NCI-H748 (cell line): ENCODE results near the gene GPR32.
A peak's percentile ranks its signal among the peaks of the same experiment; 100 is the strongest.
"Not testable (repeated sequence)": the region's sequence is repeated elsewhere in the genome, so short reads cannot be mapped to it uniquely, and the experiment has no call there.

Experiments
- DNase-seq: peaks from one replicate; lab custom pipeline; 2025; ENCODE audit not compliant: unreplicated experiment; lab: John Stamatoyannopoulos, UW

GPR32 gene

GRCh38 chr19:50797781-50798658 is 27.8 kb downstream of the GPR32 start:
- DNase-seq: no peak

GRCh38 chr19:50798659-50799546 is 28.6 kb downstream of the GPR32 start:
- DNase-seq: no peak

GRCh38 chr19:50799547-50799851 is 29.2 kb downstream of the GPR32 start:
- no peak for DNase-seq

GRCh38 chr19:50801107-50801506 is 30.8 kb downstream of the GPR32 start:
- DNase-seq: no peak

GRCh38 chr19:50803633-50804419 is 33.6 kb downstream of the GPR32 start:
- peak; percentile 84 for DNase-seq

GRCh38 chr19:50804420-50805272 is 34.4 kb downstream of the GPR32 start:
- DNase-seq: peak; percentile 100

- no peak for DNase-seq
Measured at GRCh38 chr19:50808856-50809255, 38.6 kb downstream of the GPR32 start.

GRCh38 chr19:50811622-50812238 is 41.5 kb downstream of the GPR32 start:
- not testable (repeated sequence) for DNase-seq

GRCh38 chr19:50812474-50812873 is 42.2 kb downstream of the GPR32 start:
- no peak for DNase-seq

GRCh38 chr19:50814883-50815282 is 44.6 kb downstream of the GPR32 start:
- DNase-seq: no peak

GRCh38 chr19:50815439-50815838 is 45.2 kb downstream of the GPR32 start:
- DNase-seq: no peak

GRCh38 chr19:50817941-50818858 is 47.9 kb downstream of the GPR32 start:
- DNase-seq: peak; percentile 95

GRCh38 chr19:50818859-50819472 is 48.7 kb downstream of the GPR32 start:
- DNase-seq: peak; percentile 72

GRCh38 chr19:50819636-50820035 is 49.4 kb downstream of the GPR32 start:
- no peak for DNase-seq

GRCh38 chr19:50820086-50820485 is 49.8 kb downstream of the GPR32 start:
- peak; percentile 31 for DNase-seq

- no peak for DNase-seq
Measured at GRCh38 chr19:50820549-50821247, 50.4 kb downstream of the GPR32 start.

- no peak for DNase-seq
Measured at GRCh38 chr19:50821248-50821612, 51.0 kb downstream of the GPR32 start.
